Upper lobe of right lung (tissue), 1 donor: Measurements from ENCODE around the gene TLR4. TPM values are rescaled to one million over a fixed set of nuclear protein-coding genes. Genes with fewer than 3 reads are reported as not detected.

ENCODE experiments used
- ATAC-seq: fragments of 200-7000 bp; cut with Tn5 transposase; one replicate; pipeline ENCODE4 v1.9.1; 2020; ENCODE audit warnings: mild to moderate bottlenecking, moderate library complexity
- DNase-seq: peaks from one replicate; pipeline ENCODE4 v3.0.0-alpha.2; 2020
- H3K27ac ChIP-seq: fragments of 200-600 bp; one replicate; pipeline ENCODE4 v1.8.0; 2022
- H3K27me3 ChIP-seq: fragments of 200-600 bp; one replicate; pipeline ENCODE4 v1.8.0; 2022; ENCODE audit warnings: mild to moderate bottlenecking
- H3K36me3 ChIP-seq: fragments of 200-600 bp; one replicate; pipeline ENCODE4 v1.8.0; 2022
- H3K4me1 ChIP-seq: fragments of 200-600 bp; one replicate; pipeline ENCODE4 v1.8.0; 2022
- H3K4me3 ChIP-seq: fragments of 200-600 bp; one replicate; pipeline ENCODE4 v1.8.0; 2022; ENCODE audit warnings: mild to moderate bottlenecking
- H3K9me3 ChIP-seq: fragments of 200-600 bp; one replicate; pipeline ENCODE4 v1.8.0; 2022
- CTCF ChIP-seq: fragments of 200-600 bp; IDR thresholded peaks from one replicate; pipeline ENCODE4 v1.8.0; 2022; ENCODE audit warnings: antibody characterized with exemption
- intact Hi-C: fragments of 100-400 bp; cut with DNase I; formaldehyde crosslinking; loops from one replicate; pipeline ENCODE4 v1.11.0; 2022
- total RNA-seq: library from RNA; stranded (reverse); fragmentation: NEBNext Ultra II Directional; extraction: Animal tissue kit (Norgen Biotek cat#: 25700); gene quantifications from one replicate; pipeline ENCODE4 v1.2.1, GENCODE V29; 2021
- donor health status: DM: no; HTN: yes; CAD: no; lungs with severe emphysema.

TLR4 gene
- total RNA-seq, 1 donor from 2014 or later = 45.9 TPM

DNA sequence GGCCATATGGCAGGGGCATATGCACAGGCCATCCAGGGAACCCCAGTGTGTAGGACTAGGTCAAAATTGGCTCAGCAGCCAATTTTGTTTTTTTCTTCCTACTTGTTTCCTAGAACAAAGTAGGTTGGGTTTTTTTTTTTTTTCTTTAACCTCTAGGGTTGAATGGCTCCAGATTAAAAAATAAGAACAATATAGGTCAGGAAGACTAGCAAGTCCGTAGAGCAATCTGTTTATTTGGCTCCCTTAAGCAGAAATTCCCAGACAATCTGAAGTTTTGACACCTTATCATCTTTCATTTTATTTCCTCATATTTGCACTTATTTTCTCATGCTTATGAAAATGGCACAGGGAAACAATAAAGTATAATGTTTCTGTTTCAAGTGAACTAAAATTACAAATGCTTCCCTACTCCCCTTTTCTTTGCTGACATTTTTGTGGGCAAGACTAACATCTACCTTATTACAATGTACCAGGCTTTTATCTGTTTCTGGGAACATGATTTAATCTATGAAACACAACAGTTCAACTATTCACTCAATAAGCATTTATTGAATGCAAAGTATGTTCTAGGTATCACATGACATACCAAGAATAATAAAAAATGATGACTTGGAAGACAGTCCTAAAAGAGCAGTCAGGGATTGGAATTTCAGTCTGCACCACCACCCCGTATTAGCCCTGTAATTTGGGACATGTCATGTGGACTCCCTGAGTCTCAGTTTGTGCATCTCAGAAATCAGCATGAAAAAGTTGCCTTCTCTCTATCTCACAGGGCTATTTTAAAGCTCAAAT lies 30.5 kb downstream of the TLR4 start:
- no peak for TF ChIP-seq CTCF
- H3K4me1 ChIP-seq = no peaks in the 10 kb centered on the region
- intact Hi-C loops = no loop called here
- no peaks in the 10 kb centered on the region for H3K27me3 ChIP-seq
- no peaks in the 10 kb centered on the region for H3K36me3 ChIP-seq
- no peaks in the 10 kb centered on the region for H3K9me3 ChIP-seq
- no peak overlapping the region for H3K27ac ChIP-seq
- DNase-seq (no peak), ATAC-seq (no peak)
- H3K4me3 ChIP-seq = no peak overlapping the region

DNA sequence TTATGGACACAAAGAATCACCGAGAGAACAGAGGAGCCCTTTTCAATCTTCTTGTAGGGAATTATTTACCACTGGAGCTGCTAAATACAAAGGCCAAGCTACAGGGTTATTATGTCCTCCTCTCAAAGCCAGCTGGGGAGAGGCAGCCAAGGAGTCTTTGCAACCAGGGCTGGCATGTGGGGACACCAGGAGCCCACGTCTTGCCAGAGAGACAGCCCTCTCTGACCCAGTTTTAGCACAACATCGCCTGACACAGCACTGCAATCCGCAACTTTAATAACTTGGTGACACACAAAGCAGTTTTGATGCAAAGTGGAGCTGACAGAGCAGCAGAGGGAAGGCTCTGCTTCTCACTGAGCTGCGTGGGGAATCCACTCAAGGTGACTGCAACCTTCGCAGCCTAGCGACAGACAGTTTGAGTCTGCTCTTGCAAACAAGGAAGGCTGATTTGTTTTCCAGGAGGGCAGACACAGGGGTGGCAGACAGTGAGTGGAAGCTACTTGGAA lies 33.6 kb downstream of the TLR4 start:
- Histone ChIP-seq H3K9me3 (no peaks in the 10 kb centered on the region), H3K27ac (no peak overlapping the region), H3K27me3 (no peaks in the 10 kb centered on the region), H3K36me3 (no peaks in the 10 kb centered on the region), H3K4me3 (no peak overlapping the region), H3K4me1 (no peaks in the 10 kb centered on the region)
- ATAC-seq (no peak), DNase-seq (no peak)
- no peak for TF ChIP-seq CTCF
- intact Hi-C loops = no loop called here

- Histone ChIP-seq H3K36me3 (no peaks in the 10 kb centered on the region), H3K4me1 (no peaks in the 10 kb centered on the region), H3K27me3 (no peaks in the 10 kb centered on the region), H3K27ac (no peak overlapping the region), H3K9me3 (no peaks in the 10 kb centered on the region), H3K4me3 (no peak overlapping the region)
- ATAC-seq (no peak), DNase-seq (no peak)
- TF ChIP-seq CTCF = no peak
- intact Hi-C loops = no loop called here
Observed at GRCh38 chr9:117739206-117739605, 35.0 kb downstream of the TLR4 start.

DNA sequence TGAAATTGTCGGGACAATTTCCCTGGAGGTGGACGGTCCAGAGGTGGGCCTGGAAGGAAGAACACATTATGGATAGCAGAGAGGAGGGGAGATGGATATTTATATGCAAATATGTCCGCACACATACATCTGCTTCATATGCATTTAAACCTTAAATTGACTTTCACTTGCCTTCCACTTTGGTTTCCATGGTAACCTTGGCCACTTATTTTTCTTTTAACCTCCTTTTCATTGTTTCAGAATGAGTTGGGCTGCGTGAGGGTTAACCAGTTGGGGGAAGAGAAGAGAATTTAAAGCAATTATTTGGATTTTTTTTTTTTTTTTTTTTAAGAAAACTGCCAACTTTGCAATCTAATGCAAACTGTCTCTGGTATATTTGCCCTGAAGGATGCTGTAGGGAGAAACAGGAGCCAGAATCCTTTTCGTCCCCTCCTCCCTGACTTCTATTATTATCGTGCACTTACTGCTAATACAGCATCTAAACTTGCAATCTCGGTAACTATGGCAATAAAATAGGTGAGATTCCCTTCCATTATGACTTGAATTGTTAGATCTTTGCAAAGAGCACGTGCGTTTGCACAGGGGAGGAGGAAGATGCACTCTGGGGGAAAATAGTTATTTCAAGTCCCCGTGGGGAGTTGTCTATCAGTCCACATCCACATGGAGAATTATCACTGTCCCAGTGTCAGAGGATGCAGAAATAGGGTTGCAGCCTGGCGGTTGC lies 35.6 kb downstream of the TLR4 start:
- intact Hi-C loops = no loop called here
- Histone ChIP-seq H3K36me3 (no peaks in the 10 kb centered on the region), H3K27ac (no peak overlapping the region), H3K27me3 (no peaks in the 10 kb centered on the region), H3K9me3 (no peaks in the 10 kb centered on the region), H3K4me3 (no peak overlapping the region), H3K4me1 (no peaks in the 10 kb centered on the region)
- DNase-seq (no peak), ATAC-seq (no peak)
- no peak for TF ChIP-seq CTCF

GRCh38 chr9:117742131-117742530 lies 37.9 kb downstream of the TLR4 start:
- DNase-seq (no peak), ATAC-seq (no peak)
- no peak for TF ChIP-seq CTCF
- no peaks in the 10 kb centered on the region for H3K36me3 ChIP-seq
- no peaks in the 10 kb centered on the region for H3K4me1 ChIP-seq
- no peaks in the 10 kb centered on the region for H3K9me3 ChIP-seq
- no peak overlapping the region for H3K4me3 ChIP-seq
- H3K27ac ChIP-seq = no peak overlapping the region
- intact Hi-C loops = no loop called here
- no peaks in the 10 kb centered on the region for H3K27me3 ChIP-seq
